ENCODE measurements around the gene ECI1. TPM values are rescaled to one million over a fixed set of nuclear protein-coding genes. Genes with fewer than 3 reads are reported as not detected.

Gene ECI1
- total RNA-seq, 4 donors from 2014 or later: 60.2 to 114 (median 95.6) TPM

GRCh38 chr16:2287916-2288547 lies 36.6 kb upstream of the ECI1 start:
- DNase-seq: no peak

GRCh38 chr16:2286550-2286949 lies 35.2 kb upstream of the ECI1 start:
- DNase-seq: no peak
- no peaks in the 10 kb centered on the region for H3K27me3 ChIP-seq
- H3K4me3 ChIP-seq: no peak overlapping the region
- no peaks in the 10 kb centered on the region for H3K9me3 ChIP-seq
- no peak for TF ChIP-seq CTCF (IDR thresholded peaks at IDR 0.05)
- TF ChIP-seq POLR2A (IDR thresholded peaks at IDR 0.05): no peak
- H3K27ac ChIP-seq: no peak overlapping the region
- no peaks in the 10 kb centered on the region for H3K36me3 ChIP-seq
- H3K4me1 ChIP-seq: no peaks in the 10 kb centered on the region

More at GRCh38 chr16:2287916-2288547, 36.6 kb upstream of the ECI1 start:
- H3K27ac ChIP-seq: no peak overlapping the region
- H3K36me3 ChIP-seq: no peaks in the 10 kb centered on the region
- H3K27me3 ChIP-seq: no peaks in the 10 kb centered on the region
- no peaks in the 10 kb centered on the region for H3K4me1 ChIP-seq
- TF ChIP-seq POLR2A (IDR thresholded peaks at IDR 0.05) (no peak), CTCF (IDR thresholded peaks at IDR 0.05) (no peak)
- no peak overlapping the region for H3K4me3 ChIP-seq
- no peaks in the 10 kb centered on the region for H3K9me3 ChIP-seq

- H3K9me3 ChIP-seq: no peaks in the 10 kb centered on the region
- no peak overlapping the region for H3K4me3 ChIP-seq
- no peaks in the 10 kb centered on the region for H3K27me3 ChIP-seq
- H3K27ac ChIP-seq: no peak overlapping the region
- H3K4me1 ChIP-seq: no peaks in the 10 kb centered on the region
- H3K36me3 ChIP-seq: no peaks in the 10 kb centered on the region
- TF ChIP-seq CTCF (IDR thresholded peaks at IDR 0.05) (no peak), POLR2A (IDR thresholded peaks at IDR 0.05) (no peak)
- DNase-seq: no peak
These were observed 34.4 kb upstream of the ECI1 start for GRCh38 chr16:2285731-2286191.

- Histone ChIP-seq H3K36me3 (no peaks in the 10 kb centered on the region), H3K4me1 (no peaks in the 10 kb centered on the region), H3K4me3 (no peak overlapping the region), H3K9me3 (no peaks in the 10 kb centered on the region), H3K27ac (no peak overlapping the region), H3K27me3 (no peaks in the 10 kb centered on the region)
- no peak for DNase-seq
- TF ChIP-seq CTCF (IDR thresholded peaks at IDR 0.05) (no peak), POLR2A (IDR thresholded peaks at IDR 0.05) (no peak)
These were observed 33.6 kb upstream of the ECI1 start for GRCh38 chr16:2284797-2285576.

GRCh38 chr16:2284001-2284770 lies 32.8 kb upstream of the ECI1 start:
- Histone ChIP-seq H3K36me3 (no peaks in the 10 kb centered on the region), H3K27ac (no peak overlapping the region), H3K27me3 (no peaks in the 10 kb centered on the region), H3K4me3 (no peak overlapping the region), H3K4me1 (no peaks in the 10 kb centered on the region), H3K9me3 (no peaks in the 10 kb centered on the region)
- TF ChIP-seq CTCF (IDR thresholded peaks at IDR 0.05) (no peak), POLR2A (IDR thresholded peaks at IDR 0.05) (no peak)
- no peak for DNase-seq
